ENCODE measurements around the gene MAP2. TPM values are rescaled to one million over a fixed set of nuclear protein-coding genes. Genes with fewer than 3 reads are reported as not detected.

The MAP2 gene
- total RNA-seq, 1 donor from 2014 or later: 1.9 TPM

GRCh38 chr2:209512971-209513370 lies 89.1 kb downstream of the MAP2 start:
- POLR2A ChIA-PET: no interaction called here

GRCh38 chr2:209517436-209517835 lies 93.6 kb downstream of the MAP2 start:
- H3K4me1 Mint-ChIP-seq: peaks cover 10% of the 10 kb centered on the region
- TF ChIP-seq CTCF (IDR thresholded peaks at IDR 0.05): no peak
- no peak overlapping the region for H3K27ac Mint-ChIP-seq
- H3K4me3 Mint-ChIP-seq: no peak overlapping the region
- CTCF ChIA-PET: no interaction called here
- H3K36me3 Mint-ChIP-seq (ENCODE audit: low read depth): no peaks in the 10 kb centered on the region
- H3K27me3 Mint-ChIP-seq: no peaks in the 10 kb centered on the region
- intact Hi-C loops (cut with micrococcal nuclease): no loop called here
- POLR2A ChIA-PET: no interaction called here
- ATAC-seq (ENCODE audit: low read depth): no peak
- H3K9me3 Mint-ChIP-seq: no peaks in the 10 kb centered on the region
- no peak for DNase-seq

More at GRCh38 chr2:209512971-209513370, 89.1 kb downstream of the MAP2 start:
- Mint-ChIP-seq H3K36me3 (ENCODE audit: low read depth) (no peaks in the 10 kb centered on the region), H3K4me1 (peaks cover 10% of the 10 kb centered on the region), H3K4me3 (no peak overlapping the region), H3K9me3 (no peaks in the 10 kb centered on the region), H3K27me3 (no peaks in the 10 kb centered on the region), H3K27ac (no peak overlapping the region)
- intact Hi-C loops (cut with micrococcal nuclease): loop anchor here (2.0 kb wide), 1 partner anchor 14 kb away; no protein-coding TSS in a partner anchor
- no peak for TF ChIP-seq CTCF (IDR thresholded peaks at IDR 0.05)
- no peak for DNase-seq
- CTCF ChIA-PET: interaction anchor here (1.0 kb wide), 1 partner anchor 49 kb away, joined by 3 read pairs; no protein-coding TSS in a partner anchor
- no peak for ATAC-seq (ENCODE audit: low read depth)

- ATAC-seq (ENCODE audit: low read depth) (no peak), DNase-seq (no peak)
- TF ChIP-seq CTCF (IDR thresholded peaks at IDR 0.05): no peak
- H3K27ac Mint-ChIP-seq: no peak overlapping the region
- H3K9me3 Mint-ChIP-seq: no peaks in the 10 kb centered on the region
- ChIA-PET CTCF (no interaction called here), POLR2A (no interaction called here)
- H3K36me3 Mint-ChIP-seq (ENCODE audit: low read depth): no peaks in the 10 kb centered on the region
- peaks cover 14% of the 10 kb centered on the region for H3K4me1 Mint-ChIP-seq
- H3K4me3 Mint-ChIP-seq: no peak overlapping the region
- intact Hi-C loops (cut with micrococcal nuclease): no loop called here
- H3K27me3 Mint-ChIP-seq: no peaks in the 10 kb centered on the region
Observed at GRCh38 chr2:209519271-209519670, 95.4 kb downstream of the MAP2 start.

- DNase-seq (no peak), ATAC-seq (ENCODE audit: low read depth) (no peak)
- no peaks in the 10 kb centered on the region for H3K9me3 Mint-ChIP-seq
- no peaks in the 10 kb centered on the region for H3K27me3 Mint-ChIP-seq
- intact Hi-C loops (cut with micrococcal nuclease): loop anchor here (10.0 kb wide), 4 partner anchors 655 to 1535 kb away; partner anchors contain the start of genes IDH1, KANSL1L and LANCL1
- CTCF ChIA-PET: no interaction called here
- no peak for TF ChIP-seq CTCF (IDR thresholded peaks at IDR 0.05)
- no peak overlapping the region for H3K27ac Mint-ChIP-seq
- POLR2A ChIA-PET: no interaction called here
- H3K4me3 Mint-ChIP-seq: no peak overlapping the region
- peaks cover 20% of the 10 kb centered on the region for H3K4me1 Mint-ChIP-seq
- H3K36me3 Mint-ChIP-seq (ENCODE audit: low read depth): no peaks in the 10 kb centered on the region
Observed at GRCh38 chr2:209519906-209520305, 96.1 kb downstream of the MAP2 start.

DNA sequence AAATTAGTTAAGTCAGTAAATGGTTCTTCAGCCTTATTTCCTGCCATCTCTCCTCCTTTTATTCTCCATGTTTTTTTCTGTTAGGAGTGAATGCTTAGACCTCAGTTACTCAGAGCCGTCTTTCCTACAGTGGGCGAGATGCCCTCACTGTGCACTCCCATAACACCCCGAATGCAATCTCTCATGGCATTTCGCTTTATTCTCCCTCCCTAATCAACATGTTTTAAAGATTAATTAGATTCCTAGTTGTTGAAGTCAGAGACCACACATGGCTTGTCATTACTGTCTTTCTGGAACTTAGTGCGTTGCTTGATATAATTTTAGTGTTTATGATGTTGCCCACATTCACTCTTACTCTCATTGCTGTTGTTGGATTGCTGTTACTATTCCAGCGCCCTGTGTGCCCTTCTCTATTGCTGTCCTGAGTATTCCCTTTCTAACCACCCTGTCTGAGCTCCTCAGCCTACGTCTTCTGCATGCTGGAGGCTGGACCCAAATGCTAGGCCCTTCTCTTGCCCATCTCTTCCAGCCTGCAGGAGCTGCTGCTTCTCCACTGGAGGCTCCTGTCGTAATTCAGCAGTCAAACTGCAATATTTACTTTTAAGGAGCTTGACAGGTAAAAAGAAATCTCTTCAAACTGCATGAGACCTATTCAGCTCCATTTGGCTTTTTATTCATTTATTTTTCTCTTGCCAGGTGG lies 99.3 kb downstream of the MAP2 start:
- no peaks in the 10 kb centered on the region for H3K9me3 Mint-ChIP-seq

More for the DNA sequence above, 99.3 kb downstream of the MAP2 start:
- CTCF ChIA-PET: interaction anchor here (2.0 to 2.5 kb wide), 2 partner anchors 99 to 189 kb away, joined by 4 to 10 read pairs; partner anchors contain the start of gene MAP2
- POLR2A ChIA-PET: interaction anchor here (0.6 kb wide), 1 partner anchor 953 kb away, joined by 3 read pairs; no protein-coding TSS in a partner anchor
- no peak for TF ChIP-seq CTCF (IDR thresholded peaks at IDR 0.05)
- Mint-ChIP-seq H3K27me3 (no peaks in the 10 kb centered on the region), H3K4me3 (no peak overlapping the region), H3K27ac (peak overlapping the region; percentile 51), H3K4me1 (peaks cover 48% of the 10 kb centered on the region), H3K36me3 (ENCODE audit: low read depth) (no peaks in the 10 kb centered on the region)
- DNase-seq (no peak), ATAC-seq (ENCODE audit: low read depth) (no peak)
- intact Hi-C loops (cut with micrococcal nuclease): loop anchor here (1.0 to 10.0 kb wide), 5 partner anchors 8 to 1538 kb away; partner anchors contain the start of genes IDH1, KANSL1L and LANCL1
